Ascending aorta (tissue), 2 donors: ENCODE measurements around the gene TUT1. TPM values are rescaled to one million over a fixed set of nuclear protein-coding genes. Genes with fewer than 3 reads are reported as not detected.

Experiments used
- DNase-seq, 2 donors: peaks; one replicate each; pipeline ENCODE4 v3.0.0-alpha.2; 2019; ENCODE audit warnings: low spot score in 2 of 2
- H3K27ac ChIP-seq, 2 donors: fragments of 200-600 bp; sonication (generic); one replicate each; pipeline ENCODE4 v1.5.1; 2016 to 2017; ENCODE audit warnings: mild to moderate bottlenecking in 1 of 2
- H3K27me3 ChIP-seq: fragments of 200-600 bp; sonication (generic); one replicate; pipeline ENCODE4 v1.5.1; 2017
- H3K36me3 ChIP-seq, 2 donors: fragments of 200-600 bp; sonication (generic); one replicate each; pipeline ENCODE4 v1.5.1; 2016
- H3K4me1 ChIP-seq, 2 donors: fragments of 200-600 bp; sonication (generic); one replicate each; pipeline ENCODE4 v1.5.1; 2016 to 2017; ENCODE audit warnings: mild to moderate bottlenecking in 1 of 2
- H3K4me3 ChIP-seq, 2 donors: fragments of 200-600 bp; sonication (generic); one replicate each; pipeline ENCODE4 v1.5.1; 2016 to 2017; ENCODE audit warnings: mild to moderate bottlenecking in 1 of 2
- H3K9me3 ChIP-seq, 2 donors: fragments of 200-600 bp; sonication (generic); one replicate each; pipeline ENCODE4 v1.5.1; 2016
- CTCF ChIP-seq, 3 experiments: fragments of 200-600 bp in 2 of 3; fragments of 450-650 bp in 1 of 3; sonication (generic) in 2 of 3; IDR thresholded peaks; one replicate each; pipeline ENCODE4 v1.5.1; 2016 to 2019; ENCODE audit warnings: antibody characterized with exemption in 3 of 3, mild to moderate bottlenecking in 1 of 3, moderate library complexity in 1 of 3
- intact Hi-C: fragments of 100-400 bp; cut with DNase I; formaldehyde crosslinking; loops from one replicate; pipeline ENCODE4 v1.15.1; 2023
- total RNA-seq: library from RNA; depleted of rRNA; stranded (reverse); fragments of >200 nt; gene quantifications from one replicate; pipeline ENCODE4 v1.1.0, GENCODE V29; 2016

The TUT1 gene
- total RNA-seq, 1 donor from 2014 or later = 18.4 TPM

DNA sequence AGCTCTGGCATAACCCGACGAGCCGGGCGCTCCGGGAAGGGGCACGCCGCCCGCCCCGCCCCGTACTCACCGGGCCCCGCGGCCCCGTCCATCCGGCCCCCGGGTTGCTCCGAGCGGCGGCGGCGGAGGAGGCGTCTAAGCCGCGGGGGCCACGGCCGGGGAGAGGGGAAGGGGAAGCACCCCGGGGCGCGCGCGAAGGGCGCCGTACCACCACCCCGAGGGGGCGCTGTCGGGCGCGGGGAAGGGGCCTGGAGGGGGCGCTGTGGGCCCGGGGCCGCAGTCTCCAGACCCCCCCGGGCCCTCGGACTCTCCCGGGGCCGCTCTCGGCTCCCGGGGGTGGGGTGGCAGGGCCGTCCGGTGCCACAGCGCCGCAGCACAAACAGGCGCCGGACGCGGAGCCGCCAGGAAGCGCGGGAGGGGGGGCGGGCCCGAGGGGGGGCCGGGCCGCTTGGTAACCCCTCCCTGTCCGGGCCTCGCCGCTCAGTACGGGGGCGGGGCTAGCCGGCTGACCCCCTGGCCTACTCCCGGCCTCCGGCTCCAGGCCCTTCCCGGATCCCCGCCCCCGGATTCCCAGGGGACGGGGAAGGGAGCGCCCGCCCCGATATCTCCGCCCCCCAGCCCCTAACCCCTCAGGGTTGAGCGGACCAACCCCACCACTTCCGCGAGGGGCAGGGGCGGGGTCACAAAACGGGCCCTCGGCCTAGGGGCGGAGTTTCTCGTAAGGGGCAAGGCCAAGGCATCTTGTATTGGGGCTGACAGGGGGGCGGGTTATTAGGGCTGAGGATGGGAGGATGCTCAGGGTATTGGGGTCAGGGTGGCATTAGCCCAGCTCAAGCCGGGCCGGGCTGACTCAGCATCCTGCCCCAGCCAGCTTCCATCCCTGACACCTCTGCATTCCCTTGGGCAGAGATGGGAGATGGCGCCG lies 21.3 kb upstream of the TUT1 start, which contains the start of the genes EML3 and ROM1:
EML3 (minus strand) TSS at position 410 of the 925 bp plus-strand sequence; CDS start at position 92, 318 bp downstream.
ROM1 (plus strand) TSS at position 892 of the 925 bp plus-strand sequence; CDS start at position 917, 25 bp downstream.
- Histone ChIP-seq H3K27ac (peak within 1 kb of the TSS; percentile 98 to 99), H3K27me3 (no peaks in the 10 kb centered on the region), H3K36me3 (peaks cover 40 to 49% of the 10 kb centered on the region in 2 donors), H3K4me3 (peak within 1 kb of the TSS; percentile 82 to 92), H3K9me3 (no peaks in the 10 kb centered on the region), H3K4me1 (peaks cover 11 to 27% of the 10 kb centered on the region in 2 donors)
- peak; percentile 73 to 95 (median 87) for TF ChIP-seq CTCF (IDR thresholded peaks at IDR 0.05)
- peak; percentile 81 to 97 for DNase-seq
- intact Hi-C loops = loop anchor here (1.0 to 5.0 kb wide), 6 partner anchors 9 to 220 kb away; partner anchors contain the start of genes B3GAT3, C11orf98, CSKMT and INTS5

DNA sequence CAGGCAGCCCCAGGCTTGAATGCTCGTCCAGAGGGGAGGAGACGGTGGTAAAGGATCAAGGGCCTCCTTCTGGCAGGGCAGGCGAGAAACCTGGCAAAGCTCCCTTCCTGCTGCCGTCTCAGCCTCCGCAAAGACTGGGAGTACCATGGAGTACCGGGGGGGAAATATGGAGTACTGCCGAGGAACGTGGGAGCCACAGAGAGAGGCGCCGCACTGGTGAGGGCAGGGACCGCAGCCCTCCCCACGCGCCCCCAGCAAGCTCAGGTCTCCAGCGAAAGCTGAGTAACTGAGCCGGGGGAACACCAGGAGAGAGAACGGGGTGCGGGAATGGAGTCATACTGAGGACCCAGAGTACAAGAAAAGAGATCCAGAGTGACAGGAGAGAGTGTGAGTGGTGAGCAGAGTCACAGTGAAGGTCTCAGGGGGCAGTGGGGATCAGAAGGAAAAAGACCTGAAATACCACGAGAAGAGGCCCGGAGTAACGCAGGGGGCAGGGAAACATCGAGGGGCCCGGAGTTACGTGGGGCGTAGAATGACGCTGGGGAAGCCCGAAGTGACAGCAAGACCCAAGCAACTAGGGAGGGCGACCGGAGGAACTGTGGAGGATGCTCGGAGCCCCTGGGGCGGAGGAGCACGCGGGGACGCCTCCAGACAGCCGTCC lies 20.5 kb upstream of the TUT1 start:
- intact Hi-C loops = loop anchor here (1.0 to 5.0 kb wide), 5 partner anchors 10 to 220 kb away; partner anchors contain the start of genes C11orf98, CSKMT, INTS5 and STX5
- H3K4me1 ChIP-seq = peaks cover 11 to 27% of the 10 kb centered on the region in 2 donors
- H3K9me3 ChIP-seq = no peaks in the 10 kb centered on the region
- H3K27ac ChIP-seq = peak overlapping the region; percentile 98 to 99
- no peaks in the 10 kb centered on the region for H3K27me3 ChIP-seq
- H3K4me3 ChIP-seq = peak overlapping the region; percentile 82 to 92
- DNase-seq = peak in 1 of 2 donors; percentile 78
- H3K36me3 ChIP-seq = peaks cover 45 to 50% of the 10 kb centered on the region in 2 donors
- no peak for TF ChIP-seq CTCF (IDR thresholded peaks at IDR 0.05)

DNA sequence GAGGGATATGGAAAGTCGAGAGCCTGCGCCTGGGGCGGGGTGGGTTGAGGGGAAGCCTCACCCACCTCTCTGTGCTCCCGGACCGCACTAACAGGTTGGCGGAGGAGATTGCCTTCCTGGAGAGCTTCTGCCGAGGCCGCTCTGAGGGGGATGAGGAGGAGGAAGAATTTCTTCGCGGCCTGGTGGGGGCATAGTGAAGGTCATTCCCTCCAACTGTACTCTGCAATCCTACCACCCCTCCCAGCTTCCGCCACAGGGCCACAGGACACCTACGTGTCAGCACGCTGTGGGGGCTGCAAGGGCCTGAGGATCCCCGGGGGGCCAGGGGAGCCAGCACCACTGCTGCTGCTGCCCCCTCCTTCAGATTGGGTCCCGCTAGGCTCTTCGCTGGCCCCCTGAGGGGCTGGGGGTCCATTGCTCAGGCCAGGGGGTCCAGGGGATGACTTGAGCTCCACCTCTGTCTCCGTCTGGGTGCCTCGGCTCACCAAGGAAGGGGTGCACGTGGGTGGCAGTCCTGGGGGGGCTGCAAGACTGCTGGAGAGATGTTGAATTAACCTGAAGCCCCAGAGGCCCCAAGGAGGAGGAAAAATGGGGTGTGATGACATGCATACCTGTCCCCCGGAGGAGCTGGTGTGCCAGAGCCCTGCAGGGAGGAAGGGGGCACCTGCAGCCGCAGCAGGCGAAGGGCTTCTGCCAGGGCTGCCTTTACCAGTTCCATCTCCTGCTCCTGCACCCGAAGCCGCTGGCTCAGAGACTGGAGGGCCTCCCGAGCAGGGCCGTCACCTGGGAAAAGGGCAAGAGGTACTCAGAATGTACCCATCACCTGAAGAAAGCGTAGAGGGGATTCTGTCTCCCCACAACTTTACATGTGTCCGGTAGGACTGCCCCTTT lies 19.7 kb upstream of the TUT1 start:
- no peaks in the 10 kb centered on the region for H3K27me3 ChIP-seq
- peaks cover 40 to 48% of the 10 kb centered on the region in 2 donors for H3K36me3 ChIP-seq

GRCh38 chr11:62610403-62610802 lies 19.1 kb upstream of the TUT1 start:
- Histone ChIP-seq H3K4me1 (peaks cover 11 to 27% of the 10 kb centered on the region in 2 donors), H3K9me3 (no peaks in the 10 kb centered on the region), H3K4me3 (no peak overlapping the region), H3K27ac (peak overlapping the region in 1 of 2 donors; percentile 98), H3K36me3 (peaks cover 42 to 52% of the 10 kb centered on the region in 2 donors), H3K27me3 (no peaks in the 10 kb centered on the region)
- intact Hi-C loops = loop anchor here (5.0 kb wide), 1 partner anchor 222 kb away; the partner anchor contains the start of genes STX5 and TEX54
- DNase-seq = no peak
- no peak for TF ChIP-seq CTCF (IDR thresholded peaks at IDR 0.05)

More for the DNA sequence above, 19.7 kb upstream of the TUT1 start:
- no peak for TF ChIP-seq CTCF (IDR thresholded peaks at IDR 0.05)
- no peak for DNase-seq
- H3K4me1 ChIP-seq = peaks cover 11 to 27% of the 10 kb centered on the region in 2 donors
- no peaks in the 10 kb centered on the region for H3K9me3 ChIP-seq
- H3K4me3 ChIP-seq = peak overlapping the region; percentile 82 to 92
- intact Hi-C loops = loop anchor here (5.0 kb wide), 1 partner anchor 221 kb away; the partner anchor contains the start of genes STX5 and TEX54
- H3K27ac ChIP-seq = peak overlapping the region; percentile 98 to 99
